KOPT-K1 (cell line): ENCODE measurements around the gene EGFR.

Source experiments
- H3K27ac ChIP-seq: fragments of 200-600 bp; sonication (generic); 2 replicates; pipeline ENCODE4 v1.5.1; 2016; ENCODE audit warnings: antibody characterized with exemption, mild to moderate bottlenecking, low read depth, low read length; ENCODE audit not compliant: poor library complexity, severe bottlenecking
- H3K36me3 ChIP-seq: fragments of 200-600 bp; sonication (generic); 2 replicates; pipeline ENCODE4 v1.5.1; 2017; ENCODE audit warnings: antibody characterized with exemption, mild to moderate bottlenecking, low read length, moderate library complexity; ENCODE audit not compliant: insufficient read depth
- H3K9me3 ChIP-seq: fragments of 200-600 bp; sonication (generic); 2 replicates; pipeline ENCODE4 v1.5.1; 2017; ENCODE audit warnings: antibody characterized with exemption, low read length, mild to moderate bottlenecking; ENCODE audit not compliant: insufficient read depth, poor library complexity, severe bottlenecking

Gene EGFR

GRCh38 chr7:55209366-55209765, 190.5 kb downstream of the EGFR start:
- Histone ChIP-seq H3K9me3 (no peaks in the 10 kb centered on the region), H3K36me3 (no peaks in the 10 kb centered on the region), H3K27ac (no peak overlapping the region)

GRCh38 chr7:55210176-55210575, 191.4 kb downstream of the EGFR start:
- no peaks in the 10 kb centered on the region for H3K36me3 ChIP-seq
- H3K9me3 ChIP-seq: no peaks in the 10 kb centered on the region
- H3K27ac ChIP-seq: no peak overlapping the region

GRCh38 chr7:55210716-55211115, 191.9 kb downstream of the EGFR start:
- H3K36me3 ChIP-seq: no peaks in the 10 kb centered on the region
- H3K27ac ChIP-seq: no peak overlapping the region
- no peaks in the 10 kb centered on the region for H3K9me3 ChIP-seq

GRCh38 chr7:55211726-55212125, 192.9 kb downstream of the EGFR start:
- no peaks in the 10 kb centered on the region for H3K36me3 ChIP-seq
- H3K27ac ChIP-seq: no peak overlapping the region
- H3K9me3 ChIP-seq: no peaks in the 10 kb centered on the region

GRCh38 chr7:55212176-55212575, 193.4 kb downstream of the EGFR start:
- H3K36me3 ChIP-seq: no peaks in the 10 kb centered on the region
- H3K27ac ChIP-seq: no peak overlapping the region
- H3K9me3 ChIP-seq: no peaks in the 10 kb centered on the region

- Histone ChIP-seq H3K27ac (no peak overlapping the region), H3K36me3 (no peaks in the 10 kb centered on the region), H3K9me3 (no peaks in the 10 kb centered on the region)
These were observed 194.0 kb downstream of the EGFR start for GRCh38 chr7:55212838-55213237.

GRCh38 chr7:55214707-55215106, 195.9 kb downstream of the EGFR start:
- Histone ChIP-seq H3K27ac (no peak overlapping the region), H3K9me3 (no peaks in the 10 kb centered on the region), H3K36me3 (no peaks in the 10 kb centered on the region)

GRCh38 chr7:55223023-55223422, 204.2 kb downstream of the EGFR start:
- no peaks in the 10 kb centered on the region for H3K9me3 ChIP-seq
- no peaks in the 10 kb centered on the region for H3K36me3 ChIP-seq
- no peak overlapping the region for H3K27ac ChIP-seq

GRCh38 chr7:55224111-55224510, 205.3 kb downstream of the EGFR start:
- Histone ChIP-seq H3K9me3 (no peaks in the 10 kb centered on the region), H3K27ac (no peak overlapping the region), H3K36me3 (no peaks in the 10 kb centered on the region)

- Histone ChIP-seq H3K36me3 (no peaks in the 10 kb centered on the region), H3K9me3 (no peaks in the 10 kb centered on the region), H3K27ac (no peak overlapping the region)
These were observed 206.0 kb downstream of the EGFR start for GRCh38 chr7:55224810-55225209.

GRCh38 chr7:55230014-55230413, 211.2 kb downstream of the EGFR start:
- no peaks in the 10 kb centered on the region for H3K9me3 ChIP-seq
- H3K27ac ChIP-seq: no peak overlapping the region
- H3K36me3 ChIP-seq: no peaks in the 10 kb centered on the region

GRCh38 chr7:55231736-55232280, 213.0 kb downstream of the EGFR start:
- Histone ChIP-seq H3K36me3 (no peaks in the 10 kb centered on the region), H3K9me3 (no peaks in the 10 kb centered on the region), H3K27ac (no peak overlapping the region)

- Histone ChIP-seq H3K9me3 (no peaks in the 10 kb centered on the region), H3K27ac (no peak overlapping the region), H3K36me3 (no peaks in the 10 kb centered on the region)
These were observed 214.2 kb downstream of the EGFR start for GRCh38 chr7:55233001-55233400.

- Histone ChIP-seq H3K27ac (no peak overlapping the region), H3K9me3 (no peaks in the 10 kb centered on the region), H3K36me3 (no peaks in the 10 kb centered on the region)
These were observed 215.6 kb downstream of the EGFR start for GRCh38 chr7:55234408-55234807.

- no peaks in the 10 kb centered on the region for H3K9me3 ChIP-seq
- no peaks in the 10 kb centered on the region for H3K36me3 ChIP-seq
- H3K27ac ChIP-seq: no peak overlapping the region
These were observed 216.3 kb downstream of the EGFR start for GRCh38 chr7:55235115-55235514.

GRCh38 chr7:55235801-55236200, 217.0 kb downstream of the EGFR start:
- Histone ChIP-seq H3K27ac (no peak overlapping the region), H3K36me3 (no peaks in the 10 kb centered on the region), H3K9me3 (no peaks in the 10 kb centered on the region)

GRCh38 chr7:55236476-55236875, 217.7 kb downstream of the EGFR start:
- H3K27ac ChIP-seq: no peak overlapping the region
- H3K36me3 ChIP-seq: no peaks in the 10 kb centered on the region
- no peaks in the 10 kb centered on the region for H3K9me3 ChIP-seq
